Karpas-422 (cell line): ENCODE measurements around the gene JMJD7. TPM values are rescaled to one million over a fixed set of nuclear protein-coding genes. Genes with fewer than 3 reads are reported as not detected.

Source experiments
- DNase-seq: peaks from one replicate; pipeline ENCODE4 v3.0.0-alpha.2; 2015
- H2AFZ ChIP-seq: fragments of 200-600 bp; sonication (generic); 2 replicates; pipeline ENCODE4 v1.6.1; 2014; ENCODE audit warnings: antibody characterized with exemption, low read length, mixed read lengths
- H3K27ac ChIP-seq: fragments of 200-600 bp; sonication (generic); 2 replicates; pipeline ENCODE4 v1.5.1; 2014; ENCODE audit warnings: mild to moderate bottlenecking, low read length, moderate library complexity
- H3K27me3 ChIP-seq: fragments of 200-600 bp; sonication (generic); 2 replicates; pipeline ENCODE4 v1.6.1; 2014; ENCODE audit warnings: low read length, mixed read lengths
- H3K36me3 ChIP-seq: fragments of 200-600 bp; sonication (generic); 2 replicates; pipeline ENCODE4 v1.6.1; 2014; ENCODE audit warnings: low read length, mixed read lengths; ENCODE audit not compliant: insufficient read depth
- H3K4me1 ChIP-seq: fragments of 200-600 bp; sonication (generic); 2 replicates; pipeline ENCODE4 v1.6.1; 2014; ENCODE audit warnings: mild to moderate bottlenecking, low read length, mixed read lengths
- H3K4me2 ChIP-seq: fragments of 200-600 bp; sonication (generic); 2 replicates; pipeline ENCODE4 v1.6.1; 2014; ENCODE audit warnings: low read length, low read depth, mild to moderate bottlenecking; ENCODE audit not compliant: poor library complexity, severe bottlenecking
- H3K4me3 ChIP-seq: fragments of 200-600 bp; sonication (generic); 2 replicates; pipeline ENCODE4 v1.5.1; 2014; ENCODE audit warnings: mild to moderate bottlenecking, antibody characterized with exemption, low read length, mixed read lengths
- H3K79me2 ChIP-seq: fragments of 200-600 bp; sonication (generic); 2 replicates; pipeline ENCODE4 v1.6.1; 2014; ENCODE audit warnings: mild to moderate bottlenecking, low read length, mixed read lengths
- H3K9ac ChIP-seq: fragments of 200-600 bp; sonication (generic); 2 replicates; pipeline ENCODE4 v1.6.0; 2014; ENCODE audit warnings: low read length
- H3K9me2 ChIP-seq: fragments of 200-600 bp; sonication (generic), shearing (Covaris generic); replicated peaks from 2 replicates; pipeline ENCODE4 v1.6.0; 2014; ENCODE audit warnings: mild to moderate bottlenecking, low read length, moderate library complexity; ENCODE audit not compliant: insufficient read depth
- H3K9me3 ChIP-seq: fragments of 300-700, 200-600 bp; sonication (generic); 2 replicates; pipeline ENCODE4 v1.6.1; 2014; ENCODE audit warnings: low read length, mixed read lengths
- H4K20me1 ChIP-seq: fragments of 200-600 bp; sonication (generic); 2 replicates; pipeline ENCODE4 v1.6.1; 2014; ENCODE audit warnings: mild to moderate bottlenecking, antibody characterized with exemption, low read length, low read depth; ENCODE audit not compliant: insufficient read depth
- total RNA-seq: library from RNA; depleted of rRNA; stranded (reverse); fragments of >200 nt; shearing (Covaris generic); gene quantifications from 2 replicates; pipeline ENCODE4 v1.2.3, GENCODE V29; 2014; ENCODE audit warnings: low replicate concordance

The JMJD7 gene
- total RNA-seq, 1 experiment from 2014 or later, result 2.8 TPM

GRCh38 chr15:41812820-41813375 is 15.0 kb upstream of the JMJD7 start:
- Histone ChIP-seq H3K79me2 (no peaks in the 10 kb centered on the region; the same call in 1 of the 2 replicates), H3K9me3 (no peaks in the 10 kb centered on the region), H3K27ac (no peak overlapping the region), H2AFZ (no peak overlapping the region), H3K9me2 (no peaks in the 10 kb centered on the region), H3K4me2 (no peak overlapping the region), H3K9ac (no peak overlapping the region), H3K4me3 (no peak overlapping the region), H4K20me1 (no peaks in the 10 kb centered on the region), H3K36me3 (no peaks in the 10 kb centered on the region), H3K27me3 (no peaks in the 10 kb centered on the region), H3K4me1 (peaks cover 26% of the 10 kb centered on the region)
- no peak for DNase-seq

GRCh38 chr15:41813426-41813825 is 14.5 kb upstream of the JMJD7 start:
- Histone ChIP-seq H3K9me3 (no peaks in the 10 kb centered on the region), H3K27me3 (no peaks in the 10 kb centered on the region), H4K20me1 (no peaks in the 10 kb centered on the region), H2AFZ (no peak overlapping the region), H3K36me3 (no peaks in the 10 kb centered on the region), H3K4me3 (no peak overlapping the region), H3K79me2 (no peaks in the 10 kb centered on the region; the same call in 1 of the 2 replicates), H3K9ac (no peak overlapping the region), H3K4me2 (no peak overlapping the region), H3K9me2 (no peaks in the 10 kb centered on the region), H3K27ac (no peak overlapping the region), H3K4me1 (peaks cover 26% of the 10 kb centered on the region)
- no peak for DNase-seq

- H3K79me2 ChIP-seq, result no peaks in the 10 kb centered on the region; the same call in 1 of the 2 replicates
- no peak for DNase-seq
- H3K27me3 ChIP-seq, result no peaks in the 10 kb centered on the region
- no peaks in the 10 kb centered on the region for H3K9me3 ChIP-seq
- H3K4me2 ChIP-seq, result no peak overlapping the region
- no peak overlapping the region for H2AFZ ChIP-seq
- no peaks in the 10 kb centered on the region for H3K36me3 ChIP-seq
- no peaks in the 10 kb centered on the region for H4K20me1 ChIP-seq
- peaks cover 16% of the 10 kb centered on the region for H3K4me1 ChIP-seq
- no peak overlapping the region for H3K9ac ChIP-seq
- H3K4me3 ChIP-seq, result no peak overlapping the region
- H3K9me2 ChIP-seq, result no peaks in the 10 kb centered on the region
- no peak overlapping the region for H3K27ac ChIP-seq
Measured at GRCh38 chr15:41814534-41814933, 13.4 kb upstream of the JMJD7 start.

- H3K9ac ChIP-seq, result no peak overlapping the region
- no peaks in the 10 kb centered on the region for H3K9me2 ChIP-seq
- no peak overlapping the region for H2AFZ ChIP-seq
- no peaks in the 10 kb centered on the region for H3K36me3 ChIP-seq
- no peaks in the 10 kb centered on the region for H3K9me3 ChIP-seq
- no peak overlapping the region for H3K4me2 ChIP-seq
- H3K4me1 ChIP-seq, result no peaks in the 10 kb centered on the region
- H3K27me3 ChIP-seq, result no peaks in the 10 kb centered on the region
- H3K27ac ChIP-seq, result no peak overlapping the region
- no peaks in the 10 kb centered on the region for H4K20me1 ChIP-seq
- no peak overlapping the region for H3K4me3 ChIP-seq
- no peaks in the 10 kb centered on the region for H3K79me2 ChIP-seq
- DNase-seq, result no peak
Measured at GRCh38 chr15:41816788-41817187, 11.1 kb upstream of the JMJD7 start.

- H3K4me2 ChIP-seq, result no peak overlapping the region
- H3K27ac ChIP-seq, result no peak overlapping the region
- no peaks in the 10 kb centered on the region for H3K36me3 ChIP-seq
- no peak overlapping the region for H3K4me3 ChIP-seq
- no peak overlapping the region for H2AFZ ChIP-seq
- DNase-seq, result no peak
- no peaks in the 10 kb centered on the region for H3K9me3 ChIP-seq
- no peaks in the 10 kb centered on the region for H3K27me3 ChIP-seq
- H3K4me1 ChIP-seq, result no peaks in the 10 kb centered on the region
- no peaks in the 10 kb centered on the region for H3K9me2 ChIP-seq
- no peaks in the 10 kb centered on the region for H3K79me2 ChIP-seq
- H3K9ac ChIP-seq, result no peak overlapping the region
- no peaks in the 10 kb centered on the region for H4K20me1 ChIP-seq
Measured at GRCh38 chr15:41817327-41817726, 10.6 kb upstream of the JMJD7 start.

GRCh38 chr15:41817781-41818180 is 10.1 kb upstream of the JMJD7 start:
- Histone ChIP-seq H3K9me2 (no peaks in the 10 kb centered on the region), H3K79me2 (no peaks in the 10 kb centered on the region), H4K20me1 (no peaks in the 10 kb centered on the region), H3K27ac (no peak overlapping the region), H3K27me3 (no peaks in the 10 kb centered on the region), H3K9me3 (no peaks in the 10 kb centered on the region), H3K4me3 (no peak overlapping the region), H3K4me2 (no peak overlapping the region), H3K9ac (no peak overlapping the region), H2AFZ (no peak overlapping the region), H3K36me3 (no peaks in the 10 kb centered on the region), H3K4me1 (no peaks in the 10 kb centered on the region)
- DNase-seq, result no peak

- no peaks in the 10 kb centered on the region for H3K79me2 ChIP-seq
- no peaks in the 10 kb centered on the region for H3K4me1 ChIP-seq
- no peak overlapping the region for H3K27ac ChIP-seq
- H3K4me3 ChIP-seq, result no peak overlapping the region
- no peaks in the 10 kb centered on the region for H3K36me3 ChIP-seq
- no peak overlapping the region for H3K9ac ChIP-seq
- H4K20me1 ChIP-seq, result no peaks in the 10 kb centered on the region
- H3K4me2 ChIP-seq, result no peak overlapping the region
- H3K9me2 ChIP-seq, result no peaks in the 10 kb centered on the region
- H3K9me3 ChIP-seq, result no peaks in the 10 kb centered on the region
- no peak for DNase-seq
- H3K27me3 ChIP-seq, result no peaks in the 10 kb centered on the region
- H2AFZ ChIP-seq, result no peak overlapping the region
Measured at GRCh38 chr15:41819455-41820050, 8.3 kb upstream of the JMJD7 start.

- H3K79me2 ChIP-seq, result no peaks in the 10 kb centered on the region
- H3K9me3 ChIP-seq, result no peaks in the 10 kb centered on the region
- no peaks in the 10 kb centered on the region for H3K9me2 ChIP-seq
- no peaks in the 10 kb centered on the region for H4K20me1 ChIP-seq
- DNase-seq, result no peak
- no peak overlapping the region for H2AFZ ChIP-seq
- H3K9ac ChIP-seq, result no peak overlapping the region
- H3K4me2 ChIP-seq, result no peak overlapping the region
- H3K27ac ChIP-seq, result no peak overlapping the region
- H3K4me1 ChIP-seq, result no peaks in the 10 kb centered on the region
- no peaks in the 10 kb centered on the region for H3K36me3 ChIP-seq
- H3K4me3 ChIP-seq, result no peak overlapping the region
- no peaks in the 10 kb centered on the region for H3K27me3 ChIP-seq
Measured at GRCh38 chr15:41820791-41821423, 7.0 kb upstream of the JMJD7 start.
